Measurements from ENCODE around the gene THAP3.
A peak's percentile ranks its signal among the peaks of the same experiment; 100 is the strongest.
"Not testable (repeated sequence)": the region's sequence is repeated elsewhere in the genome, so short reads cannot be mapped to it uniquely, and the experiment has no call there.

Gene THAP3

DNA sequence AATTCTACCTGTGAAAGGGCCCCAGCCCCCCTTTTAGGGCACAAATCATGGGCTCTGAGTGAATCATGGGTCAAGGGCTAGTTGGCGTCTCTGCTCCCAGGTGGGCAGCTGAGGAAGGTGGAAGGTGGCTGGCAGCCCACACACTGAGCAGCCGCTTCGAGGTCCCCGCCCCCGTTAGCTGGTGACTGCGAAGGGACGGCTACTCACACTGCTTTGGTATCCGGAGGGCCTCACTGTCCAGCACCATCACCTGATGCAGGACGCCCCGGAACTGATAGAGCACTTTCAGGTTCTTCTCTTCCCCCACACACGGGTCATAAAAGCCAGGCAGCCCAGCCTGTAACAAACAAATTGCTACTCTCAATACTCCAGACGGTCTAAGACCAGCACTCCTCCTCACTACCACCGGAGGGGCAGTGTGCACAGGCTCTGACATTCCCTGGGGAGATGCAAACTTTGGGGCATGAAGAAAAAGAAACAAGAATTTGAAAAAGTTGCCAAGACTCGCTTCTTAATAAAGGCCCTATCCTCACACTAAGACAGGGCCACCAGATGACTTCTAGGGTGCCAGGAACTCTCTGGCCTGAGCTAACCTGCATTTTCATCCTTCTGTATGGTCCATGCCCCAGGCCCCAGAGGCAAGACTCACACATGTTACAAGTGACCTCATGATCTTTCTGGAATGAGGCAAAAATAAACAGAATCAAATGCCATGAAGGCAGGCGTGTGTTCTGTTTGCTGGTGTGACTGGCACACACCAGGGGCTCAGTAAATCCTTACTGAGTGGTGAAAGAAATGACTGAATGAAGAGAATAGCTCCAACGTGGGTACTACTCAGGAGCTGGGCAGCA lies 11.5 kb downstream of the THAP3 start:
- DNase-seq = no peak

DNA sequence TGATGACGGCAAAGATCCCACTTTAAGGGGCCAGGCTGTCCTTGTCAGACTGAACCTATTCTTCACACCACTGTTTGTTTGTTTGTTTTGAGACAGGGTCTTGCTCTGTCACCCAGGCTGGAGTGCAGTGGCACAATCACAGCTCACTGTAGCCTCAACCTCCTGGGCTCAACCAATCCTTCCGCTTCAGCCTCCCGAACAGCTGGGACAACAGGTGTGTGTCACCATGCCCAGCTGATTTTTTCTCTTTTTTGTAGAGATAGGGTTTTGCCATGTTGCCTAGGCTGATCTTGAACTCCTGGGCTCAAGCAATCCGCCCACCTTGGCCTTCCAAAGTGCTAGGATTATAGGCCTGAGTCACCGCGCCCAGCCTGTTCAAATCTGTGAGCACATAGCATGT lies 12.1 kb downstream of the THAP3 start:
- not testable (repeated sequence) for DNase-seq

DNA sequence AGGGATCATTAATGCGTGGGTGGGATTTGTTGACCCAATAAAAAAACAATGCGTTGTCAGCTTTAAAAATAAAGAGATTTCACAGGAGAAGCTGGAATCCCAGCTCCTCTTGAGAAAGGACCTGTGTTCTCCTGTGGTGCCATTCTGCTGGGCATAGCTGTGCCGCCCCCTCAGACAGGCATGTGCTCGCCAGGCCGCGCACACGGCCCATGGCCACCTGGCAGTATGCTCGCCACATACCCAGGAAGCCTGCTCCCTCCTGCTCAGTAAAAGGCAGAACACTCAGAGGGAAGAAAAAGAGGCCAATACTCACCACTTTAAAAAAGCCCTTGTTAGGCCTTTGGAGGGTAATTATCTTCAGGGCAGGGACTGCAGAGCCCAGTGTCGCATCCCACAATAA lies 13.1 kb downstream of the THAP3 start:
- DNase-seq = no peak

DNA sequence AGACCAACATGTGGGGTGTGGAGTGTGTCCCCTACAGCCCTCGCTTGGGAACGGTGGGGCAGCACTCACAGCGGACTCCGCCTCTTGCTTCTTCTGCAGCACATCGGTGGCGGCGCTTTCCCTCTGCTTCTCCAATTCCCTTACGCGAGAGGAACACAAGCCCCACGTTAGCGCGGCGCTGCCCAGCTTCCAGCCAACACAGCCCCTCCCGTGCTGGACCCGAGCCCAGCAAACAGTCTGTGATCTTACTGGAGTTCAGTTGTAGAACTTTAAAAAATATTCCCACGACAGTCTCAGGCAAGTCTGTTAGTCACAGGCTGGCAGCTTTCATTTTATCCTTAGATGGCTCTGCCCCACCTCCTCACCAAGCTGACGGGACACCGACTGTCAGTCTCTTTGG lies 13.6 kb downstream of the THAP3 start:
- no peak for DNase-seq

DNA sequence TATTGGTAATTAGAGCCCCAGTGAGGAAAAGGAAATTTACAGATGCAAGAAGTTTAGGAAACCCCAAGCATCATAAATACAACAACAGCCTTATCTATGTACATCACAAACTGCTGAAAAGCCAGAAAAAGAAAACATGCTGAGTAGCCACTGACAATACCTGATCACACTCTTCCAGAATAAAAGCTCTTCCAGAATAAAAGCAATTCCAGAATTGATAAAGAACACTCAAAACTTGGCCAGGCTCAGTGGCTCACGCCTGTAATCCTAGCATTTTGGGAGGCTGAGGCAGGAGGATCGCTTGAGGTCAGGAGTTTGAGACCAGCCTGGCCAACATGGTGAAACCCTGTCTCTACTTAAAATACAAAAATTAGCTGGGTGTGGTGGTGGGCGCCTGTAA lies 16.2 kb downstream of the THAP3 start:
- not testable (repeated sequence) for DNase-seq

DNA sequence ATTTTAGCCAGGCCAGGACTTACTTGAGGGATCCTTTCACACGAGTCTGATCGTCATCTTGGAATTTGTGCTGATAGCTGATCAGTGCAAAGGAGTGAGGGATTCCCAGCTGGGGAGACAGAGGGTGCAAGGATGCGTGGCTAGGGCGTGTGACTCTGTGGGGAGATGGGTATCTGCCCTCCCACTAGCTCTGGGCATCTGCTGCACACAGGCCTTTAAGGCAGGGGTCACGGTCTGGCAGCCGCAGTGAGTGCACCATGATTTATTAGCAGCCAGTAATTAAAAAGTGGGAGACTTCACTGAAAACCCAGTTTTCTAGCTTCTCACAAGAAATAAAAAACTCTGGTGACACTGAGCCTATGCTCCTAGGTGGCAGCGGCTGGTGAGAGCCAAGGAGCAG lies 20.4 kb downstream of the THAP3 start:
- no peak for DNase-seq

DNA sequence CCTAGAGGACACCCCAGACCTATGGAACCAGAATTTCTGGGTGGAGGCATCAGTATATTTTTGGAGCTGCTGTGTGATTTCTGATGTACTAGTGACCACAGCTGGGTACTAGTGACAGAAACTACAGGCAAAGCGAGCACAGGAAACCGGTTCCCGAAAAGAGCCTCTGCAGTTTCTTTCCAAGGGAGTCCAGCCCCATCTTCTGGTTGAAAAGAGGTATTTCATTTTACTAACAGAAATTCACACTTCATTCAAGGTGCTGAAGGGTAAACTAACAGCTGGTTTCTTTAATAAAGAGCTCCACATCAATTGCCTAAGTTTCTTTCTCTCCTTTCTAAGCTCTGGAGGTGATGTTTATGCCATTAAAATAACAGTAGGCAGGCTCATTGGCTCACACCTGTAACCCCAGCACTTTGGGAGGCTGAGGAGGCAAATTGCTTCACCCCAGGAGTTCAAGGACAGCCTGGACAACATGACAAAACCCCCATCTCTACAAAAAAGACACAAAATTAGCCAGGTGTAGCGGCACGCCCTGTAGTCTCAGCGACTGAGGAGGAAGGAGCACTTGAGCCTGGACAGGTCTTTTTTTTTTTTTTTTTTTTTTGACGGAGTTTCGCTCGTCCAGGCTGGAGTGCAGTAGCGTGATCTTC lies 22.0 kb downstream of the THAP3 start:
- peak; percentile 60 for DNase-seq

DNA sequence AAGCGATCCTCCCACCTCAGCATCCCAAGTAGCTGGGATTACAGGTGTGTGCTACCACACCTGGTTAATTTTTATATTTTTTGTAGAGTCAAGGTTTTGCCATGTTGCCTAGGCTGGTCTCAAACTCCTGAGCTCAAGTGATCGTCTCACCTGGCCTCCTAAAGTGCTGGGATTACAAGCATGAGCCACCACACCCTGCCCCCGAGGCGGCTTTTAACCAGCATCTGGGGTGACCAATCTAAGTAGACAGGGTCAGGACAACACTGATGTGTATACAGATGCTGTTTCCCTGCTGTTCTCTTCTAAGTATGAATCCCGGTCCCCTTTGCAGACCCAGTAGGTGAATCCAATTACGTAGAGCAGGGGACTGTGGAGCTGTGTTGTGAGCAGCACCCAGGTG lies 23.9 kb downstream of the THAP3 start:
- DNase-seq = peak; percentile 39

DNA sequence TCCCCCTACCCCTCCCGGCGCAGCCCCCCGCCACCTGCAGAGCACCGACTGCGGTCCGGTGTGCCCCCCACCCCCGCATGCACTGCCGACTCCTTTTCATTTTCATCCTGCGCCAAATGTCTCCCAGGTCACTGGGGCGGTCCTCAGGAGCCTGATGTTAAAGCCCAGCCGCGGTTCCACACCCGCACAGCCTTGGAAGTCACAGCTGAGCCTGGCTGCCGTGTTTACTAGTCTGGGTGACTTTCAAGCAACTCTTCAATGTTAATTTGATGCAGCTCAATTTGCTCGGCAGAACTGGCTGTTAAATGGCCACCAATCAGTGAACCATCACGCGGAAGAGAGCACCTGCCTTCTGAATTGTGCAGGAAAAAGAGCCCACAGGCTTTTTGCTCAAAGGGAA lies 27.2 kb downstream of the THAP3 start:
- DNase-seq = no peak

DNA sequence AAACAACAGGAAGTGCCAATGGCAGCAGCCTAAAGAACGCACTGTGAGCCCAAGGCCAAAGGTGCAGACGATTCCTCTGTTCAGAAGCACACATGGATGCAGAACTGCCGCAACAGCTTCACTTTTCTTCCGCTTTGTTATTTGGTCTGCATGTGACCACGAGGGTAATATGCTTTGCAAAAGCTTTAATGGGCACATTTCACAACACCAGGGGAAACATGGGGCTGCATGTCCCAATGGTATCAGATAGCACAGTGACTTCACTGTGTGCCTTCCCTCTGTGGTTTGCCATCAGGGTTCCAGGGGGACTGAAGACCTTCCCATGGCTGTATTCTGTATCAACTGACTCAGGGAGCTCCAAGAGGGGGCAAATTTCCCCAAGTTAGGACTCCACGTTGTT lies 28.3 kb downstream of the THAP3 start:
- no peak for DNase-seq

DNA sequence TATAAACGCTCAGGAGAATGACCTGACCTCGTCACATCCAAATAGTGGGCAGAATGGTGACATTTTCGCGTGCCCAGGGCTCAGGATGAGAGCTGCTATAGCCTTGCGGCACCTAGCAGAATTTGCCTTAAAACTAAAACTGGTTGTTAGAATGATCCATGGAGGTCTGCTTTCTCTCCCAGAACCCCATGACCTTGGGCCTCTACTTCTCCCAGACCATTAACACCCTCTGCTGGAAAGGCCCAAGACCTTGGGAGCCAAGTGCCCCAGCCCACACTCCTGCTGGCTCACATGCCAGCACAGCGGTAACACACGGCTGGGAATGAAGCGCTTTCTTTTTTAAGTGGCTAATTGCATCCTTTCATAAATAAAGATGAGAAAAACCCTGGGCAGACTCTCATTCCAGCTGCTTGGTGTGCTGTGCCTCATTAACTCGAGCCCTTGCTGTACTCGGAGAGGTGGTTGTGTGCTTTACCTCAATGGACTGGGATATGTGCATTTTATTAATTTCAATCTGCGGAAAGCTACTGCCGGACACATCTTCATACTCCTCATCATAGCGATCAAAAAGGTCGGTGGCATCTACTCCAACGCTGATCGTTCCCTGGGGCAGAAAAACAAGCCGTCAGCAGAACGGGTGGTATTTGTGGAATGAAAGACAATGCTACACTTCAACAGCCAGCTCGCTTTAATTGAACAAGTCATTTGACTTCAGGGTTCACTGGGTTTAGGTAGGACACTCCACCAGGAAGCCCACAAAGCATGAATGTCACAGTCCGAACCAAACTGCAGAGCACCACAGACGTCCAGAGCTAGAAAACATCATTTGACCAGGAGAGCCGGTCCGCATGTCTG lies 29.0 kb downstream of the THAP3 start:
- DNase-seq = no peak

DNA sequence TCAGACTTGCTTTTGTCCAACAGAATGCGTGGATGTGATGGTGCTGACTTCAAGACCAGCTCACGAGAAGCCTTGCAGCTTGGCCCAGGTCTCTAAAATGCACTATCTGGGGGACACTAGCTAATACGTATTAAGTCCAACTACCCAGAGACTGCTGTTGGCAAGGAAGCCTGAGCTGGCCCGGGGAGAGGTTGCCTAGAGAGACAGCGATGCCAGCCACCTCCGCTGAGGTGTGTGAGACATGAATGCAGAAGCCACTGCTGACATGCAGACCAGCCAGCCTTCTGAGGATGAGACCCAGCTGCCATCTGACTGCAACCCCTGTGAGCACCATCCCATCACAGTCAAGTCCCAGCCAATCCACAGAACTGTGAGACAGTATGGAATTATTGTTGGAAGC lies 32.5 kb downstream of the THAP3 start:
- DNase-seq = no peak

DNA sequence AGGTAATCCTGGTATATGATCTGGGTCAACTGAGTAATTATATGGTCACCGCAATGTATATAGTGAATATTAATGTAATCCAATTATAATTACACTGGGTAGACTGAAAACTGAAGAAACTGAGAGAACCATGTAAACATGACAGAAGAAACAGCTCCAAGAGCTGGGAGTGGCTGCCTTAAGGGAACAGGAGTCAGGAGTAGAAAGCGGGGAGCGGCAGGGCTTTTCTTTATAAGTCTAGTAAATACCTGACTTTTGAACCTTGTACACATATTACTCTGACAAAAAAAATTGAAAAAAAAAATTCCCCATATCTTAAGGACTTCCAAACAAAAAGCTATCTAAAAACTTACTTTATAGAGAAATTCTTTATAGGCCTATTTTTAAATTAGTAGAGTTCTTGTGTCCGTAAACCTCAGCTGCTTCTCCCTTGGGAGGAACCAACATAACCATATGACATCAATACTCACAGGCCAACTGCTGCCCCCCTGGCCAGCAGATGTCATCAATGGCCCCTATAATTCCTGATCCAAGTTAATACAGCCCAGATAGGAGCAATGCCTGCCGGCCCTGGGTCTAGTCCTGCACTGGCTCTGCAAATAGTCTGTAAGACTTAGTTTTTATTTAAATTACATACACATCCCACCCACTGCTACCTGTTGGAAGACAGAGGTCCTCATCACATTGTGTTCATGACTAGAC lies 33.8 kb downstream of the THAP3 start:
- DNase-seq = peak; percentile 72

DNA sequence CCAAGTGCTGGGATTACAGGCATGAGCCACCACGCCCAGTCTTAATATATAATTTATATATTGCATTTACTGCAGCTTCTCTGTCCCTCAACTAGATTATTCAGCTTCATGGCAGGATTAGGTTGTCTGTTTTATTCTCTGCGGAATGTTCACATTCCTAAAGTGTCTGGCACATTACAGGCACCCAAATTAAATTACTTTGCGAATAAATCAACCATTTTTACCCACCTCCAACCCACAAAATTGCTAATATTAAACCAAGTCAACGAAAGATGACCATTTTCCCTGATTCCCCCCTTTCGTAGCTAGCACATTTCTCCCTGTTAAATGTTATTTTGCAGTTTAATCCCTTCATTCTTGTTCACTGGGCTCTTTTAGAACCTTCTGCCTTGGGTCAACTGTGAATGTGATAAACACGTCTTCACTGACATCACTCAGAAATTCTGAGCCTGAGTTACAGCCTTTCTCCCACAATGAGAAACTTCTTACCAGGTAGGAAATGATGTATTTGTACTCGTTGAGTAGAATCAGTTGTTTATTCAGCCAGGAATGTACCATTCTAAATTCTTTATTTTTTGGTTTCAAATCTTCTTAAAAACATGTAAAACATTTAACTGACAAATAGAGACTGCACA lies 35.9 kb downstream of the THAP3 start:
- DNase-seq = no peak

DNA sequence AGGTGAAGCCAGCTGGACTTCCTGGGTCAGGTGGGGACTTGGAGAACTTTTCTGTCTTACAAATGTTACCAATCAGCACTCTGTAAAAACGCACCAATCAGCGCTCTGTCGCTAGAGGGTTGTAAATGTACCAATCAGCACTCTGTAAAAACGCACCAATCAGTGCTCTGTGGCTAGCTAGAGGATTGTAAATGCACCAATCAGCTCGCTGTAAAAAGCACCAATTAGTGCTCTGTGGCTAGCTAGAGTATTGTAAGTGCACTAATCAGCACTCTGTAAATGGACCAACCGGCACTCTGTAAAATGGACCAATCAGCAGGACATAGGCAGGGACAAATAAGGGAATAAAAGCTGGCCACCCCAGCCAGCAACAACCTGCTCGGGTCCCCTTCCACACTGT lies 37.8 kb downstream of the THAP3 start:
- DNase-seq = not testable (repeated sequence)

DNA sequence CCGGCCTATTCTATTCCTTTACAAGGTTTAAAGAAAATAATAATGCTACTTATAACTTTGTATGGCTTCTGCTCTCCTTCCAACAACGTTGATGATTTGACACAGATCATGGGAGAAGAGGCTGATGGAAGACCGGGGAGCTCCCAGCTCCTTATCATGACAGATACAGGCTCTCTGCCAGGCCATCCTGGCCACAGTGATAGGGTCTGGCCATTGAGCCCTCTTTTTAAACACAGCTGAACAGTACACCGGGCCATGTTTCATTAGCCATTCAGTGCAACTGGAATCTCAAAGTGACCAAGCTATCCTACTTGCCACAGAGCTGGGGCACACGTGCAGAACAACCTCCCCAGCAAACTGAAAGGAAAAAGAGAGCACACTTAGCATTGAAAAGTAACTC lies 42.0 kb downstream of the THAP3 start:
- no peak for DNase-seq

DNA sequence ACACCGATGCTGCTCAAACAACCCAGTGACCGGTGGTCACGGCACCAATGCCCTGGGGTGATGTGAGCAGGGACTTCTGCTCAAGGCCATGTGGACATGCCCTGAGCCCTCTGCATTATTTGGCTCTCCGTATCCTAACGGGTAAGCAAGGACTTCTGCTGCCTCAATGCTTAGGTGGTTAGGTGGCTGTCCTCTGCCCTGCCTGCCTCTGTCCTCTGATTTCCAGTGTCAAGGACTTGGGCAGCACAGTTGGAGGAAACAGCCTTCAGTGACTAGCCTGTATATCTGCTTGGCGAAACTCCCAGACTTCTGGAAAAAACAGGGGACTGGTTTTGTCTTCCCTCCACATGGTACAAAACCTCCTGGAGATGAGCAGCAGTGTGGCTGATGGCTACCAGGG lies 42.5 kb downstream of the THAP3 start:
- no peak for DNase-seq

DNA sequence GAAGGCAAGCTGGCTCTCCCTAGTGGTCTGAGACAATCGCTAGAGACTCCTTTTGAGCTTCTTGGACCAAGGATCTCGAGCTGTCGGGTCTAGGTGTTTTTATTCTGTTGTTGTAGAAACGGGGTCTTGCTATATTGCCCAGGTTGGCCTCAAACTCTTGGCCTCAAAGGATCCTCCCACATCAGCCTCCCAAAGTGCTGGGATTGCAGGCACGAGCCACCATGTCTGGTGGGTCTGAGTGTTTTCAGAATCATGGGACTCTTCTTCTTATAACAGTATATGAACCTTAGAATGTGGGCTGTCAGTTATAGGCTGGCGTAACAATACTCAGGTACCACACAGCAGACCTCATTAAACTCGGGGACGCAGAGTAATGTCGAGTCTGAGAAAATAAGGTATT lies 43.8 kb downstream of the THAP3 start:
- no peak for DNase-seq

DNA sequence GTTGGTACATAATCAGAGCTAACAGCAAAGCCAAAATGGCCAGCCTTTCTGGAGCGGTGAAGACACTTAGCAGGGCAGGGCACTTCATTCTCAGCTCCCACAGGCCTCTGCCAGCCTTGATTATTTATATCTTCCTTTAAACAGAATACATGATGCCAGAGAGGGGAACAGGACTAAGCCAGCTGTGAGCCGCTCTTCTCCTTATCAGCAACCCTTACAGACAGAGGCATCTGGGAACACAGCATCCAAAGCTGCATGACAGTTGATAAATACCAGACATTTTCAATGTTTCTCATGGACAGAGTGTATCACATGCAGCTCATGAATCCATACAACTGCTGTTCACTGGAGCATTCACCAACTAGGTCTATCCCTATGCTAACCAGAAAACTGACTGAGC lies 47.9 kb downstream of the THAP3 start:
- no peak for DNase-seq

DNA sequence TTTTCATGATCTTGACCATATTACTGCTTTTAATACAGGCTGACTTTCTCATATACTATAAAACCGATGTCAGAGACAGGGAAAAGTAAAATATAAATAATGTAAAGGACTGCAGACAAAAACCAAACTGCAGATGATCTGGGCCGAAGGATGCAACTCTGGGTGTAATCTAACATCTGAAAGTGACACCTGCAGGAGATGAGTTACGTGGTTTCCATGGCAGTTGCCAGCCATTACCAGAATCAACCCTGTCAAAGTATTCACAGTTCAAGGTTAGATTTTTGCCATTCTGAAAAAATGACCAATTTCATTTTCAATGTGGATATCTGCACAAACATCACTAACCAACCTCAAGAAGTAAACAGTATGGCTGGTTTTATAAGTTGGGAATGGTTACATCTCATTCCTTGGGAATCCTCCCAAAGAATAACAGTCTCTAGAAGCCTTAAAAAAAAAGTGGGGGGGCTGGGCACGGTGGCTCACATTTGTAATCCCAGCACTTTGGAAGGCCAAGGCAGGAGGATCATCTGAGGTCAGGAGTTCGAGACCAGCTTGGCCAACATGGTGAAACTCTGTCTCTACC lies 49.2 kb downstream of the THAP3 start:
- no peak for DNase-seq

DNA sequence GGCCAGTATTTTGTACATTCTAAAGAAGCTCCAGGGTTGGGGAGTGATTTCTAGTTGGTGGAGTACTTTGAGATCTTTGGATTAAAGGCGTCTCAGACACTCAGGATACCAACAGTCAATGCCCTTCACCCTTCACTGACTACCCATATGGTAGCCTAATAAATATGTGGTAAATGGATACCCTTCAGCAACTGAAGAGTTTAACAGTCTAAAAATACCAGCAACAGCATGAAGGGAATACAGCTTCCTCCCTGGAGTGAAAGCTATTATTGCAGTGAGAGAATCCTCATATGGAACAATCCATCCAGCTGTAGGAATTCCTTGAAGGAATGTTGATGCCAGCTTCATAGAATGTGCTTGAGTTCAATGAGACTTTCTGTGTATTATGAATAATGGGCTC lies 50.1 kb downstream of the THAP3 start:
- peak; percentile 51 for DNase-seq

DNA sequence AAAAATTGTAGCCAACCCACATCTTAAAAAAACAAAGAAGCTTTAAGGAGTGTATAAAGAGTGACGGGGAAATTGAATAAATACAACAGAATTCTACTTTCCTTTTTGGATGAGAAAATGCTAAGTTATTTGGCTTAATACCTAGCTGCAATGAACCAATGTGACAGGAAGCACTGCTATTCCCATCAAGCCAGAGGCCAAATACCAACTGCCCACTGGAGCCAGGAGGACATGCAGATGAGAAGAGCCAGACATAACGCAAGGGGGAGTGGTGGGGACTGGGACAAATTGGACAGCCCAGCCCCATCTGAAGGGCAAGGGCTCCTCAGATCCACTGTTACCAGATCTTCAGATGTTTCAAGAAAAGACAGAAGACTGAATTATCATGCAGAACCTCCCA lies 51.3 kb downstream of the THAP3 start:
- DNase-seq = no peak

All from NCI-H82 (cell line).